ENCODE results near the gene FREY1.
A peak's percentile ranks its signal among the peaks of the same experiment; 100 is the strongest.
"Not testable (repeated sequence)": the region's sequence is repeated elsewhere in the genome, so short reads cannot be mapped to it uniquely, and the experiment has no call there.

FREY1 gene

GRCh38 chr11:45901626-45902025, 5.4 kb downstream of the FREY1 start:
- H3K4me3 ChIP-seq (replicated peaks; ENCODE audit: insufficient read depth, low read length): no peak overlapping the region
- peaks cover 24% of the 10 kb centered on the region for H3K27me3 ChIP-seq (ENCODE audit: insufficient read depth, poor library complexity, severe bottlenecking)
- TF ChIP-seq CTCF (IDR thresholded peaks at IDR 0.05; ENCODE audit: insufficient read depth, low read length) (no peak), REST (IDR thresholded peaks at IDR 0.05; ENCODE audit: insufficient replicate concordance, low read depth) (no peak)
- no peak overlapping the region for H3K27ac ChIP-seq (replicated peaks)
- DNase-seq (ENCODE audit: low read depth in 1 of 2, low spot score in 1 of 2): no peak

- H3K27ac ChIP-seq (replicated peaks): no peak overlapping the region
- peaks cover 25% of the 10 kb centered on the region for H3K27me3 ChIP-seq (ENCODE audit: insufficient read depth, poor library complexity, severe bottlenecking)
- no peak for TF ChIP-seq SPI1 (IDR thresholded peaks at IDR 0.05; ENCODE audit: borderline replicate concordance, low read depth)
- no peak overlapping the region for H3K4me3 ChIP-seq (replicated peaks; ENCODE audit: insufficient read depth, low read length)
- no peak for DNase-seq (ENCODE audit: low read depth in 1 of 2, low spot score in 1 of 2)
Measured at GRCh38 chr11:45900916-45901617, 6.0 kb downstream of the FREY1 start.

GRCh38 chr11:45900175-45900800, 6.8 kb downstream of the FREY1 start:
- H3K27ac ChIP-seq (replicated peaks); H3K4me3 ChIP-seq (replicated peaks; ENCODE audit: insufficient read depth, low read length); DNase-seq (ENCODE audit: low read depth in 1 of 2, low spot score in 1 of 2): not testable (repeated sequence)
- H3K27me3 ChIP-seq (ENCODE audit: insufficient read depth, poor library complexity, severe bottlenecking): peaks cover 29% of the 10 kb centered on the region

- Histone ChIP-seq H3K27ac (replicated peaks) (no peak overlapping the region), H3K4me3 (replicated peaks; ENCODE audit: insufficient read depth, low read length) (no peak overlapping the region), H3K27me3 (ENCODE audit: insufficient read depth, poor library complexity, severe bottlenecking) (peaks cover 29% of the 10 kb centered on the region)
- TF ChIP-seq POLR2AphosphoS5 (IDR thresholded peaks at IDR 0.05; ENCODE audit: low read depth) (no peak), REST (IDR thresholded peaks at IDR 0.05; ENCODE audit: insufficient replicate concordance, low read depth) (peak; percentile 92)
- peak in 1 of 2 experiments; percentile 38 for DNase-seq (ENCODE audit: low read depth in 1 of 2, low spot score in 1 of 2)
Measured at GRCh38 chr11:45899448-45900174, 7.5 kb downstream of the FREY1 start.

GRCh38 chr11:45899086-45899447, 8.0 kb downstream of the FREY1 start:
- H3K27me3 ChIP-seq (ENCODE audit: insufficient read depth, poor library complexity, severe bottlenecking): peaks cover 29% of the 10 kb centered on the region
- no peak overlapping the region for H3K27ac ChIP-seq (replicated peaks)
- H3K4me3 ChIP-seq (replicated peaks; ENCODE audit: insufficient read depth, low read length): no peak overlapping the region
- no peak for DNase-seq (ENCODE audit: low read depth in 1 of 2, low spot score in 1 of 2)
- TF ChIP-seq CTCF (IDR thresholded peaks at IDR 0.05; ENCODE audit: insufficient read depth, low read length): no peak
- TF ChIP-seq REST (IDR thresholded peaks at IDR 0.05; ENCODE audit: insufficient replicate concordance, low read depth): no peak
- no peak for TF ChIP-seq POLR2AphosphoS5 (IDR thresholded peaks at IDR 0.05; ENCODE audit: low read depth)
- no peak for TF ChIP-seq GABPA (IDR thresholded peaks at IDR 0.05; ENCODE audit: low read depth)
